GM12878 (cell line): ENCODE results near the gene MAFG. TPM values are rescaled to one million over a fixed set of nuclear protein-coding genes. Genes with fewer than 3 reads are reported as not detected.

Experiments
- ATAC-seq: fragments of 200-7000 bp; cut with Tn5 transposase; 3 replicates; pipeline ENCODE4 v1.9.1; 2020; ENCODE audit warnings: mild to moderate bottlenecking, moderate library complexity
- BruUV-seq: library from RNA; stranded (reverse); fragments of 400-500 nt; replicated peaks from 2 replicates; lab custom pipeline; 2021; lab: Mats Ljungman, UMichigan
- CTCF ChIA-PET: fragments of 300-600 bp; sonication (Branson Sonifier 250); formaldehyde crosslinking; extraction: SDS; loops from one replicate; lab custom pipeline; 2021; ENCODE audit warnings: inconsistent platforms; lab: Yijun Ruan, JAX
- POLR2A ChIA-PET: fragments of 350-600 bp; formaldehyde crosslinking; extraction: SDS; loops from one replicate; lab custom pipeline; 2021; ENCODE audit warnings: inconsistent platforms; lab: Charles Lee
- RAD21 ChIA-PET: fragments of 300-600 bp; sonication (Branson Sonifier 250); formaldehyde crosslinking; loops from one replicate; lab custom pipeline; 2023; ENCODE audit warnings: antibody characterized with exemption; ENCODE audit not compliant: unreplicated experiment; lab: Charles Lee
- SMC1A ChIA-PET: fragments of 300-600 bp; sonication (Branson Sonifier 250); formaldehyde crosslinking; loops from one replicate; lab custom pipeline; 2023; ENCODE audit not compliant: unreplicated experiment, uncharacterized antibody; lab: Charles Lee
- DNase-seq: peaks from one replicate; pipeline ENCODE4 v3.0.0-alpha.2; 2011; ENCODE audit warnings: low read depth, low spot score
- FAIRE-seq: peaks from 3 replicates; lab custom pipeline; 2011; peaks lifted over from hg19 to GRCh38; lab: Jason Lieb, UNC
- H2AFZ ChIP-seq: 2 replicates; pipeline ENCODE4 v1.6.0; 2011; ENCODE audit warnings: low read depth, low read length, control low read depth; ENCODE audit not compliant: control insufficient read depth
- H3K27ac ChIP-seq: 2 replicates; pipeline ENCODE4 v1.5.1; 2011; ENCODE audit warnings: control low read depth; ENCODE audit not compliant: control insufficient read depth, insufficient read depth
- H3K27me3 ChIP-seq, 2 experiments: replicated peaks in 1 of 2; 2 replicates each; pipeline versions ENCODE4 v1.6.0 to v1.6.1; 2011; ENCODE audit warnings: low read length in 1 of 2; ENCODE audit not compliant: control insufficient read depth in 2 of 2, insufficient read depth in 2 of 2
- H3K36me3 ChIP-seq, 2 experiments: 2 replicates each; pipeline ENCODE4 v1.5.1; 2011; ENCODE audit warnings: low read length in 1 of 2; ENCODE audit not compliant: control insufficient read depth in 2 of 2, insufficient read depth in 2 of 2
- H3K4me1 ChIP-seq: 2 replicates; pipeline ENCODE4 v1.6.1; 2011; ENCODE audit warnings: mild to moderate bottlenecking, low read length, moderate library complexity, mixed read lengths; ENCODE audit not compliant: control insufficient read depth, insufficient read depth
- H3K4me2 ChIP-seq: 2 replicates; pipeline ENCODE4 v1.6.0; 2011; ENCODE audit warnings: control low read depth; ENCODE audit not compliant: control insufficient read depth, insufficient read depth
- H3K4me3 ChIP-seq: fragments of 200-600 bp; sonication (generic); 2 replicates; pipeline ENCODE4 v1.5.1; 2016
- H3K79me2 ChIP-seq: 2 replicates; pipeline ENCODE4 v1.6.0; 2011; ENCODE audit warnings: low read length; ENCODE audit not compliant: control insufficient read depth, insufficient read depth
- H3K9ac ChIP-seq: 2 replicates; pipeline ENCODE4 v1.8.0; 2011; ENCODE audit warnings: low read length, control low read depth, mixed read lengths; ENCODE audit not compliant: control insufficient read depth, insufficient read depth
- H3K9me3 ChIP-seq: replicated peaks from 3 replicates; pipeline ENCODE4 v1.5.1; 2011; ENCODE audit warnings: mild to moderate bottlenecking, low read length; ENCODE audit not compliant: control insufficient read depth, insufficient read depth
- H4K20me1 ChIP-seq: 2 replicates; pipeline ENCODE4 v1.6.0; 2011; ENCODE audit not compliant: control insufficient read depth, insufficient read depth
- ESRRA ChIP-seq: IDR thresholded peaks from 2 replicates; pipeline ENCODE4 v1.6.1; 2012; ENCODE audit warnings: mild to moderate bottlenecking, low read length, improper control_type of control experiment
- ETV6 ChIP-seq, 2 experiments: fragments of 450-650 bp in 1 of 2; IDR thresholded peaks in 1 of 2; conservative IDR thresholded peaks in 1 of 2; 2 replicates each; pipeline ENCODE4 v1.6.1; 2014; ENCODE audit warnings: antibody characterized with exemption in 1 of 2, borderline replicate concordance in 1 of 2, low read depth in 1 of 2, mild to moderate bottlenecking in 1 of 2, moderate library complexity in 1 of 2
- FOS ChIP-seq: IDR thresholded peaks from 3 replicates; pipeline ENCODE4 v1.6.1; 2011; ENCODE audit warnings: borderline replicate concordance; ENCODE audit not compliant: insufficient read length; ENCODE audit errors: extremely low read depth
- KAT2A ChIP-seq: conservative IDR thresholded peaks from 2 replicates; pipeline ENCODE4 v1.6.1; 2011; ENCODE audit warnings: low read depth, low read length; ENCODE audit not compliant: control insufficient read depth
- NR2F1 ChIP-seq: fragments of 450-650 bp; conservative IDR thresholded peaks from 2 replicates; pipeline ENCODE4 v1.6.1; 2017; ENCODE audit warnings: mild to moderate bottlenecking
- RELA ChIP-seq: fragments of 450-650 bp; IDR thresholded peaks from 2 replicates; pipeline ENCODE4 v1.8.0; 2014; ENCODE audit warnings: borderline replicate concordance; ENCODE audit not compliant: partially characterized antibody
- RFX5 ChIP-seq: IDR thresholded peaks from 2 replicates; pipeline ENCODE4 v1.6.1; 2011; ENCODE audit warnings: low read depth, low read length, improper control_type of control experiment
- WGBS: methylation state at CpG from one replicate; pipeline ENCODE4 v1.1.6; 2016; ENCODE audit warnings: low lambda C conversion rate; ENCODE audit not compliant: insufficient replicate concordance, insufficient coverage; ENCODE audit errors: missing lambda C conversion rate; 5-methylcytosine and 5-hydroxymethylcytosine counted together
- in situ Hi-C: fragments of 300-500 bp; cut with MboI; formaldehyde crosslinking; loops from 9 replicates; pipeline ENCODE4 v1.14.3; 2018; ENCODE audit warnings: mixed read lengths
- intact Hi-C: fragments of 100-400 bp; cut with micrococcal nuclease; formaldehyde crosslinking; loops from one replicate; pipeline ENCODE4 v1.14.2; 2022; ENCODE audit not compliant: unreplicated experiment
- polyA plus RNA-seq, 11 experiments: library from polyadenylated mRNA; depleted of rRNA in 4 of 11; unstranded in 6 of 11; stranded (reverse) in 5 of 11; fragments of >200 nt; fragmentation: Nextera tagmentation in 4 of 11; fragmentation: Illumina TruSeq in 1 of 11; extraction: Ambion mirVana in 4 of 11; extraction: Trizol in 1 of 11; gene quantifications; 1 replicate in 1 of 11; 2 replicates in 10 of 11; pipeline versions ENCODE4 v1.2.1 to v1.2.3, GENCODE V29; 2011 to 2016; ENCODE audit warnings: inconsistent platforms in 2 of 11, missing spikeins in 2 of 11, low read depth in 1 of 11
- total RNA-seq, 4 experiments: library from RNA; depleted of rRNA in 3 of 4; stranded (reverse); fragments of >200 nt in 3 of 4; fragmentation: Illumina TruSeq in 1 of 4; extraction: Trizol in 1 of 4; gene quantifications; 2 replicates each; pipeline versions ENCODE4 v1.2.1 to v1.2.3, GENCODE V29; 2013 to 2021
- TF ChIP-seq, protein P1 (sequence below): fragments of 450-650 bp; IDR thresholded peaks from 2 replicates; pipeline ENCODE4 v1.6.1; 2018; ENCODE audit warnings: mild to moderate bottlenecking, low read depth, moderate library complexity; ENCODE audit not compliant: partially characterized antibody
- TF ChIP-seq, protein P2 (sequence below): fragments of 450-650 bp; IDR thresholded peaks from 2 replicates; pipeline ENCODE4 v1.6.1; 2017; ENCODE audit warnings: low read depth, mild to moderate bottlenecking, moderate library complexity
- TF ChIP-seq, protein P3 (sequence below): IDR thresholded peaks from 2 replicates; pipeline ENCODE4 v1.6.1; 2011; ENCODE audit warnings: mild to moderate bottlenecking, low read depth, low read length, moderate library complexity; ENCODE audit not compliant: insufficient replicate concordance

Gene MAFG
- total and polyA plus RNA-seq, 10 of the 15 experiments (the other 5 are each of a cell fraction or from before 2014, with no cell fraction given), result 0.48 to 20.1 (median 7.6) TPM

DNA sequence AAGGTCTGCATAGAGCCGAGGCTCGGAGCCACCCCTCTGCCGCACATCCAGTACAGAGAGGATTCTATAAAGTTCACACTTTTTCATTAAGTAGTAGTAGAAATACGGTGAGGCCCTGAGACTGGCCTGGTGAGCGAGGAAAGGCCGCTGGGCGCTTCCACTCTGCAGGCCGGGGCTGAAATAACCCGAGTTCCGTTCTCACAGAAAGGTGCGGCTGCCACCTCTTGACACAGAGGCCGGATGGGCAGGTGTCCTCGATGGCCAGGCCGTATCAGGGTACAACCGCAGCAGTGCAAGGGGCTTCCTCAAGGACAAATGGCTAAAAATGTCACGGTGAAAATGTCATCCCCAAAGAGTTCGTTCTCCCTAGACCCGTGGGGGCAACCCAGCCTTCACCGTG lies 15.6 kb downstream of the MAFG start:
- no peak overlapping the region for H2AFZ ChIP-seq
- ChIA-PET POLR2A (interaction anchor here (2.4 kb wide), 1 partner anchor 18 kb away, joined by 13 read pairs; no protein-coding TSS in a partner anchor), RAD21 (no interaction called here), CTCF (no interaction called here), SMC1A (interaction anchor here (1.1 kb wide), 1 partner anchor 16 kb away, joined by 3 read pairs; the partner anchor contains the start of gene MAFG)
- DNase-seq, result no peak
- intact Hi-C loops, result no loop called here
- no peak overlapping the region for H3K4me2 ChIP-seq
- no peak for ATAC-seq
- H3K27ac ChIP-seq, result no peak overlapping the region
- no peaks in the 10 kb centered on the region for H3K9me3 ChIP-seq
- BruUV-seq, result no TSS peak
- in situ Hi-C loops, result no loop called here
- no peak overlapping the region for H3K9ac ChIP-seq
- H3K79me2 ChIP-seq, result peaks cover 27% of the 10 kb centered on the region
- H3K4me3 ChIP-seq, result no peak overlapping the region
- no peaks in the 10 kb centered on the region for H3K27me3 ChIP-seq
- H3K36me3 ChIP-seq, result peaks cover 11 to 31% of the 10 kb centered on the region in 2 experiments
- H4K20me1 ChIP-seq, result no peaks in the 10 kb centered on the region
- H3K4me1 ChIP-seq, result peaks cover 10% of the 10 kb centered on the region
- 85% methylated on average over 19 of the region's 19 CpGs for WGBS
- TF ChIP-seq KAT2A, result no peak
- no peak for TF ChIP-seq NR2F1
- TF ChIP-seq, protein P1, sequence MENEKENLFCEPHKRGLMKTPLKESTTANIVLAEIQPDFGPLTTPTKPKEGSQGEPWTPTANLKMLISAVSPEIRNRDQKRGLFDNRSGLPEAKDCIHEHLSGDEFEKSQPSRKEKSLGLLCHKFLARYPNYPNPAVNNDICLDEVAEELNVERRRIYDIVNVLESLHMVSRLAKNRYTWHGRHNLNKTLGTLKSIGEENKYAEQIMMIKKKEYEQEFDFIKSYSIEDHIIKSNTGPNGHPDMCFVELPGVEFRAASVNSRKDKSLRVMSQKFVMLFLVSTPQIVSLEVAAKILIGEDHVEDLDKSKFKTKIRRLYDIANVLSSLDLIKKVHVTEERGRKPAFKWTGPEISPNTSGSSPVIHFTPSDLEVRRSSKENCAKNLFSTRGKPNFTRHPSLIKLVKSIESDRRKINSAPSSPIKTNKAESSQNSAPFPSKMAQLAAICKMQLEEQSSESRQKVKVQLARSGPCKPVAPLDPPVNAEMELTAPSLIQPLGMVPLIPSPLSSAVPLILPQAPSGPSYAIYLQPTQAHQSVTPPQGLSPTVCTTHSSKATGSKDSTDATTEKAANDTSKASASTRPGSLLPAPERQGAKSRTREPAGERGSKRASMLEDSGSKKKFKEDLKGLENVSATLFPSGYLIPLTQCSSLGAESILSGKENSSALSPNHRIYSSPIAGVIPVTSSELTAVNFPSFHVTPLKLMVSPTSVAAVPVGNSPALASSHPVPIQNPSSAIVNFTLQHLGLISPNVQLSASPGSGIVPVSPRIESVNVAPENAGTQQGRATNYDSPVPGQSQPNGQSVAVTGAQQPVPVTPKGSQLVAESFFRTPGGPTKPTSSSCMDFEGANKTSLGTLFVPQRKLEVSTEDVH, result no peak
- TF ChIP-seq, protein P2, sequence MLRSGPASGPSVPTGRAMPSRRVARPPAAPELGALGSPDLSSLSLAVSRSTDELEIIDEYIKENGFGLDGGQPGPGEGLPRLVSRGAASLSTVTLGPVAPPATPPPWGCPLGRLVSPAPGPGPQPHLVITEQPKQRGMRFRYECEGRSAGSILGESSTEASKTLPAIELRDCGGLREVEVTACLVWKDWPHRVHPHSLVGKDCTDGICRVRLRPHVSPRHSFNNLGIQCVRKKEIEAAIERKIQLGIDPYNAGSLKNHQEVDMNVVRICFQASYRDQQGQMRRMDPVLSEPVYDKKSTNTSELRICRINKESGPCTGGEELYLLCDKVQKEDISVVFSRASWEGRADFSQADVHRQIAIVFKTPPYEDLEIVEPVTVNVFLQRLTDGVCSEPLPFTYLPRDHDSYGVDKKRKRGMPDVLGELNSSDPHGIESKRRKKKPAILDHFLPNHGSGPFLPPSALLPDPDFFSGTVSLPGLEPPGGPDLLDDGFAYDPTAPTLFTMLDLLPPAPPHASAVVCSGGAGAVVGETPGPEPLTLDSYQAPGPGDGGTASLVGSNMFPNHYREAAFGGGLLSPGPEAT, result no peak
- no peak for TF ChIP-seq ETV6 (conservative IDR thresholded peaks at IDR 0.05 in 1 of 2, IDR thresholded peaks at IDR 0.05 in 1 of 2; ENCODE audit: borderline replicate concordance in 1 of 2, low read depth in 1 of 2)
- no peak for TF ChIP-seq ESRRA
- no peak for TF ChIP-seq RFX5
- no peak for TF ChIP-seq RELA
- TF ChIP-seq FOS, result no peak
- TF ChIP-seq, protein P3, sequence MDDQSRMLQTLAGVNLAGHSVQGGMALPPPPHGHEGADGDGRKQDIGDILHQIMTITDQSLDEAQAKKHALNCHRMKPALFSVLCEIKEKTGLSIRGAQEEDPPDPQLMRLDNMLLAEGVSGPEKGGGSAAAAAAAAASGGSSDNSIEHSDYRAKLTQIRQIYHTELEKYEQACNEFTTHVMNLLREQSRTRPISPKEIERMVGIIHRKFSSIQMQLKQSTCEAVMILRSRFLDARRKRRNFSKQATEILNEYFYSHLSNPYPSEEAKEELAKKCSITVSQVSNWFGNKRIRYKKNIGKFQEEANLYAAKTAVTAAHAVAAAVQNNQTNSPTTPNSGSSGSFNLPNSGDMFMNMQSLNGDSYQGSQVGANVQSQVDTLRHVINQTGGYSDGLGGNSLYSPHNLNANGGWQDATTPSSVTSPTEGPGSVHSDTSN, result no peak
- FAIRE-seq, result no peak
